ENCODE measurements around the gene RRP36. TPM values are rescaled to one million over a fixed set of nuclear protein-coding genes. Genes with fewer than 3 reads are reported as not detected.

Gene RRP36
- total RNA-seq, 2 experiments from 2014 or later, result 63.8 to 65.6 TPM

- peaks cover 8% of the 10 kb centered on the region for H3K36me3 Mint-ChIP-seq
- POLR2A ChIA-PET, result interaction anchor here (2.1 to 3.7 kb wide), 2 partner anchors 38 to 123 kb away, joined by 16 to 29 read pairs; partner anchors contain the start of genes CNPY3, KLHDC3 and MEA1
- ATAC-seq (ENCODE audit: low read depth), result no peak
Observed at GRCh38 chr6:43052225-43052841, 30.9 kb downstream of the RRP36 start.

DNA sequence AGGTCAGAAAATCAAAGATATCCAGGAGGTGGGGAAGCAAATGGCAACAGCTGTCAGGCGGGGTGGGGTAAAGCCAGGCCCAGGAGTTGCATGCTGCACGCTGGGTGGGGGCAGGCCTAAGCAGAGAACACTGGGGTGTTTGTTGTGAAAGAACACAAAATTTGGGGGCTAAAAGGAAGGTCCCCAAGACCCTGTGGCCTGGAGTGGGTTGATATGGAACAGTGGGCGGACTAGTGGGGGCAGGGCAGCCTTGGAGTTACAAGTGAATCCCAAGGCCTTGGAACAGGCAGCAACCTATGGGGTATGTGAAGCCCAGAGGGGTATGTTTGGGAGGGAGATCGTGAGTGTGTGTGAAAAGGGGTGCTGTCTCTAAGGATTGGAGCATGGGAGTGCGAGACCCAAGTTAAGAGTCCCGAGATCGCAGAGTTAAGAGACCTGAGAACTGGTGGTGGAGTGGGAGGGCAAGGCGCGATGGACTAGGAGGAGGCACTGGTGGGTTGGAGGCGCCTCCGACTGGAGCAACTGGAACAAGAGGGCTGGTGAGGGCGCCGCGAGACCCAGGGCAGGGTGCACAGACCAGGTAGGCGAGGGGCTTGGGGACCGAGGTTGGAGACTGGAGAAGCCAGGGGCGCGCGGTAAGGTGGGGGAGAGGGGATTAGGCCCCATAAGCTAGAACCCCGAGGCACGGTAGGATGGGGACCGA lies 31.6 kb downstream of the RRP36 start:
- Mint-ChIP-seq H3K4me1 (peaks cover 34% of the 10 kb centered on the region), H3K4me3 (peak overlapping the region; percentile 99), H3K27ac (peak overlapping the region; percentile 99), H3K36me3 (peaks cover 12% of the 10 kb centered on the region), H3K27me3 (no peaks in the 10 kb centered on the region), H3K9me3 (no peaks in the 10 kb centered on the region)
- no peak for DNase-seq
- peak; percentile 29 for ATAC-seq (ENCODE audit: low read depth)
- POLR2A ChIA-PET, result interaction anchor here (0.8 to 3.7 kb wide), 12 partner anchors 9 to 317 kb away, joined by 3 to 29 read pairs (median 6); partner anchors contain the start of genes CNPY3, KLHDC3, MEA1 and PEX6

More at GRCh38 chr6:43052225-43052841, 30.9 kb downstream of the RRP36 start:
- peak overlapping the region; percentile 99 for H3K27ac Mint-ChIP-seq
- H3K9me3 Mint-ChIP-seq, result no peaks in the 10 kb centered on the region
- H3K27me3 Mint-ChIP-seq, result no peaks in the 10 kb centered on the region
- peaks cover 28% of the 10 kb centered on the region for H3K4me1 Mint-ChIP-seq
- DNase-seq, result no peak
- H3K4me3 Mint-ChIP-seq, result peak overlapping the region; percentile 99

GRCh38 chr6:43053545-43054205 lies 32.3 kb downstream of the RRP36 start, which contains the start of gene CUL7:
TSS of gene CUL7 (minus strand) at chr6:43053851. CDS start at chr6:43052788, 1,063 bp downstream.
- peak; percentile 93 for DNase-seq
- no peaks in the 10 kb centered on the region for H3K27me3 Mint-ChIP-seq
- peak within 1 kb of the TSS; percentile 99 for H3K4me3 Mint-ChIP-seq
- peak; percentile 99 for ATAC-seq (ENCODE audit: low read depth)
- peaks cover 40% of the 10 kb centered on the region for H3K4me1 Mint-ChIP-seq
- H3K9me3 Mint-ChIP-seq, result no peaks in the 10 kb centered on the region
- H3K36me3 Mint-ChIP-seq, result peaks cover 12% of the 10 kb centered on the region
- POLR2A ChIA-PET, result interaction anchor here (0.6 to 3.7 kb wide), 16 partner anchors 10 to 482 kb away, joined by 3 to 29 read pairs (median 4); partner anchors contain the start of genes CNPY3, KLHDC3, MEA1 and PEX6
- peak within 1 kb of the TSS; percentile 99 for H3K27ac Mint-ChIP-seq

DNA sequence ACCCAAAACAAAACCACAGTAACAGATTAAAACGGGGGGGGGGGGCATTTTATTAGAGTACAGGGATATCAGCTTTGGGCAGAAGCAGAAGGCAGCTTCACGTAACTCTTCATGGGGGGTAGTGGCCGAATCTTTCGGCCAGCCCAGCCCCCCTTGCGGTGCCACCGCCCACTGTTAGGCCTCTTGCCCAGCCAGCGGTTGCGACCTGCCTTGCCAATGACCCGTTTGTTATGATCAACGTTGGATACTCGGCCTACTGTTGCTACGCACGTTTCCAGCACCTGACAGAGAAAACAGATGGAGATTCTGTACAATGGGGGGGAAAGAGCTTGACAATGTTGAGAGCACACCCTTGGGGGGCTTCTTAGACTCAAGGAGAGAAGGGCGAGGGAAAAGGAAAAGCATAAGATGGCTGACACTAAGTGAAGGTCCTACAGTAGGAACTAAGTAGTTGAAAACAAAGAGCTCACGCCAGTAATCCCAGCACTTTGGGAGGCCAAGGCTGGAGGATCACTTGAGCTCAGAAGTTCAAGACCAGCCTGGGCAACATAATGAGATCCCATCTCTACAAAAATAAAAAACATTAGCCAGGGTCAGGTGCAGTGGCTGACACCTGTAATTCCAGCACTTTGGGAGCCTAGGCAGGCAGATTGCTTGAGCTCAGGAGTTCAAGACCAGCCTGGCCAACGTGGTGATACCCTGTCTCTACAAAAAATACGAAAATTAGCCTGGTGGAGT lies 33.0 kb downstream of the RRP36 start:
- DNase-seq (no peak), ATAC-seq (ENCODE audit: low read depth) (no peak)
- POLR2A ChIA-PET, result interaction anchor here (0.6 to 3.7 kb wide), 17 partner anchors 11 to 483 kb away, joined by 3 to 29 read pairs (median 5); partner anchors contain the start of genes CNPY3, KLHDC3, MEA1 and PEX6
- Mint-ChIP-seq H3K27ac (peak overlapping the region; percentile 99), H3K4me1 (peaks cover 40% of the 10 kb centered on the region), H3K36me3 (peaks cover 12% of the 10 kb centered on the region), H3K9me3 (no peaks in the 10 kb centered on the region), H3K4me3 (peak overlapping the region; percentile 99), H3K27me3 (no peaks in the 10 kb centered on the region)

GRCh38 chr6:43055966-43056365 lies 34.5 kb downstream of the RRP36 start:
- POLR2A ChIA-PET, result interaction anchor here (0.5 to 3.7 kb wide), 3 partner anchors 72 to 142 kb away, joined by 3 to 29 read pairs (median 4); partner anchors contain the start of genes CNPY3 and PPP2R5D
- ATAC-seq (ENCODE audit: low read depth) (no peak), DNase-seq (no peak)
- Mint-ChIP-seq H3K27me3 (no peaks in the 10 kb centered on the region), H3K9me3 (no peaks in the 10 kb centered on the region), H3K27ac (peak overlapping the region; percentile 34), H3K4me3 (no peak overlapping the region), H3K36me3 (peaks cover 10% of the 10 kb centered on the region), H3K4me1 (peaks cover 43% of the 10 kb centered on the region)

DNA sequence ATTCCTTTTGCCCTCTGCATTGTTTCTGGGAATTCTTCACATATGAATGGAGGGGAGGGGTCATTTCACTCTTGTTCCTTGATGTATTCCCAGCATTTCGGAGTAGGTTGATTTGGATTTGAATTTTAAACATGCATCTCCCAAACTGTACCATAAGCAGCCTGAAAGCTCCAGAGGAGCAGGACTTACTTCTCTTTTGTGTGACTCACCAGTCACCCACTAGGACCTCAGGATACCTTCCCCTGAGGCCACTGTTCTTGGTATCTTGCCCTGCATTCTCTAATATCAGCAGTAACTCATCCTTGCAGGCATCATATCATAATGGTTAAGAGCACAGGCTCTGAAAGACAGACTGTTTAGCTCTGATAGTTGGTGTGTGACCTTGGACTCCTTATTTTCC lies 37.1 kb downstream of the RRP36 start:
- Mint-ChIP-seq H3K4me3 (peak overlapping the region; percentile 87), H3K9me3 (no peaks in the 10 kb centered on the region), H3K27ac (peak overlapping the region; percentile 96), H3K4me1 (peaks cover 26% of the 10 kb centered on the region), H3K36me3 (peaks cover 9% of the 10 kb centered on the region), H3K27me3 (no peaks in the 10 kb centered on the region)
- DNase-seq, result no peak
- no peak for ATAC-seq (ENCODE audit: low read depth)
- POLR2A ChIA-PET, result interaction anchor here (1.1 to 3.0 kb wide), 6 partner anchors 14 to 112 kb away, joined by 3 to 17 read pairs (median 10); partner anchors contain the start of genes KLHDC3, MEA1, PEX6 and PPP2R5D

GRCh38 chr6:43059168-43060033 lies 38.0 kb downstream of the RRP36 start, which contains the start of the genes KLC4 and MRPL2:
TSS of gene KLC4 (plus strand) at chr6:43059631. CDS start at chr6:43061336, 1,705 bp downstream.
TSS of gene MRPL2 (minus strand) at chr6:43059434. CDS start at chr6:43059381, 53 bp downstream.
- H3K4me3 Mint-ChIP-seq, result peak within 1 kb of the TSS; percentile 87
- H3K9me3 Mint-ChIP-seq, result no peaks in the 10 kb centered on the region
- peak within 1 kb of the TSS; percentile 96 for H3K27ac Mint-ChIP-seq
- DNase-seq, result peak; percentile 91
- H3K36me3 Mint-ChIP-seq, result peaks cover 9% of the 10 kb centered on the region
- peak; percentile 95 for ATAC-seq (ENCODE audit: low read depth)
- no peaks in the 10 kb centered on the region for H3K27me3 Mint-ChIP-seq
- H3K4me1 Mint-ChIP-seq, result peaks cover 21% of the 10 kb centered on the region
- POLR2A ChIA-PET, result interaction anchor here (0.6 to 3.0 kb wide), 15 partner anchors 9 to 570 kb away, joined by 3 to 17 read pairs (median 3); partner anchors contain the start of genes CNPY3, KLHDC3, MEA1 and PEX6

- Mint-ChIP-seq H3K9me3 (no peaks in the 10 kb centered on the region), H3K4me3 (peak overlapping the region; percentile 87), H3K27ac (peak overlapping the region; percentile 96), H3K36me3 (peaks cover 9% of the 10 kb centered on the region), H3K27me3 (no peaks in the 10 kb centered on the region), H3K4me1 (peaks cover 21% of the 10 kb centered on the region)
- POLR2A ChIA-PET, result interaction anchor here (1.0 to 3.0 kb wide), 8 partner anchors 39 to 570 kb away, joined by 3 to 17 read pairs (median 4); partner anchors contain the start of genes CNPY3, KLHDC3, MEA1 and PEX6
- ATAC-seq (ENCODE audit: low read depth) (no peak), DNase-seq (no peak)
Observed at GRCh38 chr6:43060034-43060754, 38.8 kb downstream of the RRP36 start.

GRCh38 chr6:43060755-43061633 lies 39.6 kb downstream of the RRP36 start:
- H3K36me3 Mint-ChIP-seq, result peaks cover 4% of the 10 kb centered on the region
- peak overlapping the region; percentile 87 for H3K4me3 Mint-ChIP-seq
- ATAC-seq (ENCODE audit: low read depth), result no peak
- POLR2A ChIA-PET, result interaction anchor here (1.1 to 3.0 kb wide), 2 partner anchors 40 to 82 kb away, joined by 3 to 13 read pairs; partner anchors contain the start of genes PEX6 and RRP36
- no peaks in the 10 kb centered on the region for H3K27me3 Mint-ChIP-seq
- DNase-seq, result no peak
- H3K9me3 Mint-ChIP-seq, result no peaks in the 10 kb centered on the region
- peaks cover 21% of the 10 kb centered on the region for H3K4me1 Mint-ChIP-seq
- peak overlapping the region; percentile 96 for H3K27ac Mint-ChIP-seq

DNA sequence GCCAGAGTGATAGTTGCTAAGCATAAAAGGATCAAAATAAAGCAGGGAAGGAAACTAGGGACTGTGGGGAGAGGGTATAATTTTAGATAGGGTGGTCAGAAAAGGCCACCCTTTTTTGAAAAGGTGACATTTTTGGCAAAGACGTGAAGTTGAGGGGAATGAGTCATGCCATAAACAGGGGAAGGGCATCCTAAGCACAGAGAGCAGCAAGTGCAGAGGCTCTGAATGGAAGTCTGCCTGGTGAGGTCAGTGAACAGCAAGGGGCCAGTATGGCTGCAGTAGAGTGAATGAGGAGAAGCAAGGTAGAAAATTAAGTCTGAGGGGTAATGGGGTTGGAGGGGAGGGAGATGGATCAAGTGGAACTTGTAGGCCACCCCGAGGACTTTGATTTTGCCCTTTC lies 40.4 kb downstream of the RRP36 start:
- Mint-ChIP-seq H3K4me1 (peaks cover 21% of the 10 kb centered on the region), H3K9me3 (no peaks in the 10 kb centered on the region), H3K27ac (no peak overlapping the region), H3K36me3 (peaks cover 4% of the 10 kb centered on the region), H3K27me3 (no peaks in the 10 kb centered on the region), H3K4me3 (no peak overlapping the region)
- DNase-seq (no peak), ATAC-seq (ENCODE audit: low read depth) (no peak)
- POLR2A ChIA-PET, result no interaction called here
